Measurements from ENCODE around the gene DBN1. TPM values are rescaled to one million over a fixed set of nuclear protein-coding genes. Genes with fewer than 3 reads are reported as not detected.
"Not testable (repeated sequence)": the region's sequence is repeated elsewhere in the genome, so short reads cannot be mapped to it uniquely, and the experiment has no call there.

The DBN1 gene
- total RNA-seq, 3 donors from 2014 or later, result 12.1 to 61.8 (median 17.2) TPM

- intact Hi-C loops (cut with DNase I, micrococcal nuclease), result no loop called here
- peaks cover 5% of the 10 kb centered on the region for H3K4me1 ChIP-seq (ENCODE audit: low read depth)
- DNase-seq, result peak in 1 of 3 donors; percentile 25
- H3K36me3 ChIP-seq (ENCODE audit: low read depth), result no peaks in the 10 kb centered on the region
- TF ChIP-seq CTCF (IDR thresholded peaks at IDR 0.05), result no peak
- no peak for ATAC-seq
- no peak overlapping the region for H3K4me3 ChIP-seq
- H3K9me3 ChIP-seq, result no peaks in the 10 kb centered on the region
Measured at GRCh38 chr5:177487975-177488374, 14.5 kb upstream of the DBN1 start.

GRCh38 chr5:177487144-177487543, 13.7 kb upstream of the DBN1 start:
- no peak for TF ChIP-seq CTCF (IDR thresholded peaks at IDR 0.05)
- ATAC-seq (no peak), DNase-seq (no peak)
- H3K4me1 ChIP-seq (ENCODE audit: low read depth), result peaks cover 5% of the 10 kb centered on the region
- no peak overlapping the region for H3K4me3 ChIP-seq
- no peaks in the 10 kb centered on the region for H3K36me3 ChIP-seq (ENCODE audit: low read depth)
- intact Hi-C loops (cut with DNase I, micrococcal nuclease), result no loop called here
- no peaks in the 10 kb centered on the region for H3K9me3 ChIP-seq

- H3K36me3 ChIP-seq (ENCODE audit: low read depth), result no peaks in the 10 kb centered on the region
- H3K4me3 ChIP-seq, result no peak overlapping the region
- ATAC-seq (no peak), DNase-seq (no peak)
- TF ChIP-seq CTCF (IDR thresholded peaks at IDR 0.05), result no peak
- intact Hi-C loops (cut with DNase I, micrococcal nuclease), result no loop called here
- peaks cover 5% of the 10 kb centered on the region for H3K4me1 ChIP-seq (ENCODE audit: low read depth)
- no peaks in the 10 kb centered on the region for H3K9me3 ChIP-seq
Measured at GRCh38 chr5:177486256-177486655, 12.8 kb upstream of the DBN1 start.

- H3K4me1 ChIP-seq (ENCODE audit: low read depth); H3K9me3 ChIP-seq; H3K36me3 ChIP-seq (ENCODE audit: low read depth); DNase-seq; ATAC-seq; H3K4me3 ChIP-seq; intact Hi-C loops (cut with DNase I, micrococcal nuclease): not testable (repeated sequence)
Measured at GRCh38 chr5:177485753-177486152, 12.3 kb upstream of the DBN1 start.

GRCh38 chr5:177484902-177485549, 11.6 kb upstream of the DBN1 start:
- intact Hi-C loops (cut with DNase I, micrococcal nuclease), result no loop called here
- no peaks in the 10 kb centered on the region for H3K36me3 ChIP-seq (ENCODE audit: low read depth)
- peaks cover 8% of the 10 kb centered on the region for H3K4me1 ChIP-seq (ENCODE audit: low read depth)
- DNase-seq, result no peak
- no peak for ATAC-seq
- no peak for TF ChIP-seq CTCF (IDR thresholded peaks at IDR 0.05)
- no peaks in the 10 kb centered on the region for H3K9me3 ChIP-seq
- H3K4me3 ChIP-seq, result no peak overlapping the region

- H3K4me3 ChIP-seq, result no peak overlapping the region
- peaks cover 6% of the 10 kb centered on the region for H3K4me1 ChIP-seq (ENCODE audit: low read depth)
- DNase-seq, result no peak
- TF ChIP-seq CTCF (IDR thresholded peaks at IDR 0.05), result no peak
- ATAC-seq, result no peak
- H3K9me3 ChIP-seq, result no peaks in the 10 kb centered on the region
- intact Hi-C loops (cut with DNase I, micrococcal nuclease), result no loop called here
- H3K36me3 ChIP-seq (ENCODE audit: low read depth), result no peaks in the 10 kb centered on the region
Measured at GRCh38 chr5:177483994-177484901, 10.8 kb upstream of the DBN1 start.
